Measurements from ENCODE around the gene GLRX5. TPM values are rescaled to one million over a fixed set of nuclear protein-coding genes. Genes with fewer than 3 reads are reported as not detected.

Gene GLRX5
- total RNA-seq, 2 donors from 2014 or later, result 62.4 to 63.4 TPM

DNA sequence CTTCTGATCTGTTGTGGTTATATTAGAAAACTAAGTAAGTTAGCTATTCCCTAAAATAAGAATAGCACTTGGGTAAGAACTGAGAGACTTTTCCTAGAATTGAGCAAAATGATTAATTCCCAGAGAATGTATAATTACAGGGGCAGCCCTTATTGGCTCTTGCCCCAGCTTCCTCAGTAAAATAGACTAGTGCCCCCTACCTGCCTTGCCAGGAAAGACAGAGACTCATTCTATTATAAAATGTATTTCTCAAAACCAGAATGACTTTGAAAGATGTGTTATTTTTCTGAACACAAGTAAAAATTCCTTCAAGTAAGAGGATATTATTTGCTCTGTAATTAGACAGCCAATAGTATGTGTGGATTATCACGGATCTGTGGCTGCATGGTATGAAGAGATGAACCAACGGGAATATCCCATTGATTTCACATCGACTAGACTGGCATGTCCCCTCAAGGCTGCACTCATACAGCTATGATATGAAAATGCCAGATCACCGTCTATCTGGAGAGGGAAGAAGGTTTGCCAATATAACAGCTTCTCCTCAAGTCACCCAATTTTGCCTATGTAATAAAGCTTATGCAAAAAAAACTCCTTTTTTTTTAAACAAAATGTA lies 7.4 kb upstream of the GLRX5 start:
- 68 to 80% methylated on average over 3 to 4 of the region's 4 CpGs for WGBS, 2 experiments (ENCODE audit: insufficient coverage in 1 of 2, insufficient read length in 1 of 2)
- Histone ChIP-seq H3K27me3 (ENCODE audit: control insufficient read depth, insufficient read depth, low read length, poor library complexity, severe bottlenecking) (no peaks in the 10 kb centered on the region), H3K36me3 (ENCODE audit: control insufficient read depth, insufficient read depth, low read length) (peaks cover 18% of the 10 kb centered on the region), H3K4me3 (ENCODE audit: low read length) (no peak overlapping the region), H3K4me1 (ENCODE audit: control insufficient read depth, insufficient read depth, low read length) (peaks cover 23% of the 10 kb centered on the region), H3K9me3 (ENCODE audit: control insufficient read depth, low read length) (no peaks in the 10 kb centered on the region), H3K27ac (ENCODE audit: low read depth, low read length) (no peak overlapping the region), H3K9ac (ENCODE audit: extremely low read depth, low read length, poor library complexity, severe bottlenecking) (no peak overlapping the region)
- no peak overlapping the region for H3K4me3 Mint-ChIP-seq
- no peak overlapping the region for H3K27ac Mint-ChIP-seq
- DNase-seq, result no peak
- H3K4me1 Mint-ChIP-seq, result peaks cover 43% of the 10 kb centered on the region
- no peaks in the 10 kb centered on the region for H3K9me3 Mint-ChIP-seq
- TF ChIP-seq, protein P1, sequence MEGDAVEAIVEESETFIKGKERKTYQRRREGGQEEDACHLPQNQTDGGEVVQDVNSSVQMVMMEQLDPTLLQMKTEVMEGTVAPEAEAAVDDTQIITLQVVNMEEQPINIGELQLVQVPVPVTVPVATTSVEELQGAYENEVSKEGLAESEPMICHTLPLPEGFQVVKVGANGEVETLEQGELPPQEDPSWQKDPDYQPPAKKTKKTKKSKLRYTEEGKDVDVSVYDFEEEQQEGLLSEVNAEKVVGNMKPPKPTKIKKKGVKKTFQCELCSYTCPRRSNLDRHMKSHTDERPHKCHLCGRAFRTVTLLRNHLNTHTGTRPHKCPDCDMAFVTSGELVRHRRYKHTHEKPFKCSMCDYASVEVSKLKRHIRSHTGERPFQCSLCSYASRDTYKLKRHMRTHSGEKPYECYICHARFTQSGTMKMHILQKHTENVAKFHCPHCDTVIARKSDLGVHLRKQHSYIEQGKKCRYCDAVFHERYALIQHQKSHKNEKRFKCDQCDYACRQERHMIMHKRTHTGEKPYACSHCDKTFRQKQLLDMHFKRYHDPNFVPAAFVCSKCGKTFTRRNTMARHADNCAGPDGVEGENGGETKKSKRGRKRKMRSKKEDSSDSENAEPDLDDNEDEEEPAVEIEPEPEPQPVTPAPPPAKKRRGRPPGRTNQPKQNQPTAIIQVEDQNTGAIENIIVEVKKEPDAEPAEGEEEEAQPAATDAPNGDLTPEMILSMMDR (conservative IDR thresholded peaks at IDR 0.05), result peak; percentile 93
- H3K36me3 Mint-ChIP-seq (ENCODE audit: low read depth), result peaks cover 6% of the 10 kb centered on the region
- H3K27me3 Mint-ChIP-seq (ENCODE audit: insufficient read depth), result no peaks in the 10 kb centered on the region

DNA sequence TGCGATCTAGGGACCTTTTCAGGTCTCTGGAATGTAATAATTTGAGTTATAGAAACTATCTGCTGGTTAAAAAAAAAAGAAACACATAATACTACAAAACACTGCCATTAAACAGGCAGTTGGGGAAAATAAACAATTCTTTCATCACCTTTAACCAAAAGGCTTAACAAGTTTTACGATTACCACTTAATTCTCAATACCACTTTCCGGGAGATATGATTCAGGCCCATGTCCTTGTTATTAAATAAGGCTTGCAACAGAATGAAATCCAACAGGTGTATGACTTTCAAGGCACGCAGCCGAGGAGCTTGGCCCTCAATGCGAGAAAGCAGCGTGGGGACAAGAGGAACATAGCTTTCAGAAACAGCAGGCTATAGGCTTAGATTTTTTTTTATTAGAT lies 5.6 kb upstream of the GLRX5 start:
- Mint-ChIP-seq H3K36me3 (ENCODE audit: low read depth) (peaks cover 8% of the 10 kb centered on the region), H3K4me1 (peaks cover 40% of the 10 kb centered on the region), H3K27me3 (ENCODE audit: insufficient read depth) (no peaks in the 10 kb centered on the region), H3K9me3 (no peaks in the 10 kb centered on the region), H3K27ac (peak overlapping the region; percentile 32), H3K4me3 (no peak overlapping the region)
- WGBS, 2 experiments (ENCODE audit: insufficient coverage in 1 of 2, insufficient read length in 1 of 2), result 85 to 100% methylated on average over 3 to 6 of the region's 7 CpGs
- H3K4me1 ChIP-seq (ENCODE audit: control insufficient read depth, insufficient read depth, low read length), result peaks cover 8% of the 10 kb centered on the region
- peaks cover 18% of the 10 kb centered on the region for H3K36me3 ChIP-seq (ENCODE audit: control insufficient read depth, insufficient read depth, low read length)
- TF ChIP-seq, protein P1 (conservative IDR thresholded peaks at IDR 0.05), result no peak
- H3K9ac ChIP-seq (ENCODE audit: extremely low read depth, low read length, poor library complexity, severe bottlenecking), result no peak overlapping the region
- no peaks in the 10 kb centered on the region for H3K9me3 ChIP-seq (ENCODE audit: control insufficient read depth, low read length)
- H3K27ac ChIP-seq (ENCODE audit: low read depth, low read length), result no peak overlapping the region
- no peaks in the 10 kb centered on the region for H3K27me3 ChIP-seq (ENCODE audit: control insufficient read depth, insufficient read depth, low read length, poor library complexity, severe bottlenecking)
- H3K4me3 ChIP-seq (ENCODE audit: low read length), result no peak overlapping the region
- DNase-seq, result no peak

DNA sequence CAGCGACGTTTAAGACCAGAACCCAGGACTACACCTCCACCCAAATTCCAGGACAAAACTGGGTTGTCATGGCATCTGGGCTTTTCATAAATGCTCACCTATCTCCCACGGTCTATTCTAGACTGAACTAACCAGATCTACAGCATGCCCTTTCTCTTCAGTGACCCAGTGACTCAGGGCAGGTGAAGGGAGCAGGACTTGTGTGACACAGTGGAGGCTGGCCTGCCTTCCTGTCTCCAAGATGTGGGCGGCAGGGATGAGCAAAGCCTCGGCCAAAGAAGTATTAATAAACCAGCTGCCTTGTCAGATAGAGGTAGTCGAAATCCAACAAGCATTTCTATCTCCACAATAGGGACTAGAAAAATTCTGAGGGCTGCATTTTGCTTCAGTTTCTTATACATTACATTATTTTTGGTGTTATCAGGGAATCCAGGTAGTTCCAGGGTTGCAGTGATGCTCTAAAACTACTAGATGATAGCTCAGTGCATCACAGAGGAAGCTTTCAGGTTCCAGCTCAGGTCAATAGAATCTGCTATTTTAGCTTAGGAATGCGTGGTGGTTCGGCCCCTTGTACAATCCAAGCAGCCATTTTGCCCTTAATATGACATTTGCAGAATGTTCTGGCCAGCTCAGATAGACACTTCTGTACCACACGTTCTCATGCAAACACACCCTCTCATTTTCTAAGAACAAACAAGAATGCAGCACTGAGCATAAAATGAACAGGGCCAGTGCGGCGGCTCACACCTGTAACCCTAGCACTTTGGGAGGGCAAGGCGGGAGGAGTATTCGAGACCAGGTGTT lies 4.2 kb upstream of the GLRX5 start:
- H3K36me3 ChIP-seq (ENCODE audit: control insufficient read depth, insufficient read depth, low read length), result peaks cover 18% of the 10 kb centered on the region
- peaks cover 8% of the 10 kb centered on the region for H3K36me3 Mint-ChIP-seq (ENCODE audit: low read depth)
- TF ChIP-seq, protein P1 (conservative IDR thresholded peaks at IDR 0.05), result no peak
- no peaks in the 10 kb centered on the region for H3K9me3 Mint-ChIP-seq
- no peaks in the 10 kb centered on the region for H3K9me3 ChIP-seq (ENCODE audit: control insufficient read depth, low read length)
- no peak overlapping the region for H3K4me3 ChIP-seq (ENCODE audit: low read length)
- no peaks in the 10 kb centered on the region for H3K27me3 ChIP-seq (ENCODE audit: control insufficient read depth, insufficient read depth, low read length, poor library complexity, severe bottlenecking)
- WGBS, 2 experiments (ENCODE audit: insufficient coverage in 1 of 2, insufficient read length in 1 of 2), result 92 to 94% methylated on average over 6 to 13 of the region's 13 CpGs
- H3K27ac ChIP-seq (ENCODE audit: low read depth, low read length), result no peak overlapping the region
- no peaks in the 10 kb centered on the region for H3K4me1 ChIP-seq (ENCODE audit: control insufficient read depth, insufficient read depth, low read length)
- peaks cover 34% of the 10 kb centered on the region for H3K4me1 Mint-ChIP-seq
- no peak overlapping the region for H3K9ac ChIP-seq (ENCODE audit: extremely low read depth, low read length, poor library complexity, severe bottlenecking)
- DNase-seq, result peak; percentile 29
- H3K27ac Mint-ChIP-seq, result no peak overlapping the region
- no peaks in the 10 kb centered on the region for H3K27me3 Mint-ChIP-seq (ENCODE audit: insufficient read depth)
- no peak overlapping the region for H3K4me3 Mint-ChIP-seq

All from endodermal cell (in vitro differentiated cells).